ENCODE results near the gene TEKT5. TPM values are rescaled to one million over a fixed set of nuclear protein-coding genes. Genes with fewer than 3 reads are reported as not detected.

The TEKT5 gene
- total RNA-seq, 2 donors from 2014 or later: not detected

- Histone ChIP-seq H3K4me1 (no peaks in the 10 kb centered on the region), H3K27ac (no peak overlapping the region), H3K4me3 (no peak overlapping the region), H3K27me3 (no peaks in the 10 kb centered on the region), H3K36me3 (no peaks in the 10 kb centered on the region), H3K9me3 (no peaks in the 10 kb centered on the region)
- no peak for DNase-seq (ENCODE audit: low spot score)
- no peak for TF ChIP-seq CTCF (IDR thresholded peaks at IDR 0.05)
Observed at GRCh38 chr16:10692470-10692869, 2.3 kb downstream of the TEKT5 start.

- H3K27me3 ChIP-seq: no peaks in the 10 kb centered on the region
- H3K9me3 ChIP-seq: no peaks in the 10 kb centered on the region
- H3K27ac ChIP-seq: no peak overlapping the region
- DNase-seq (ENCODE audit: low spot score): no peak
- H3K4me1 ChIP-seq: no peaks in the 10 kb centered on the region
- H3K36me3 ChIP-seq: no peaks in the 10 kb centered on the region
- no peak for TF ChIP-seq CTCF (IDR thresholded peaks at IDR 0.05)
- H3K4me3 ChIP-seq: no peak overlapping the region
Observed at GRCh38 chr16:10688726-10689125, 6.0 kb downstream of the TEKT5 start.

- Histone ChIP-seq H3K36me3 (no peaks in the 10 kb centered on the region), H3K4me1 (no peaks in the 10 kb centered on the region), H3K27me3 (no peaks in the 10 kb centered on the region), H3K27ac (no peak overlapping the region), H3K4me3 (no peak overlapping the region), H3K9me3 (no peaks in the 10 kb centered on the region)
- TF ChIP-seq CTCF (IDR thresholded peaks at IDR 0.05): no peak
- no peak for DNase-seq (ENCODE audit: low spot score)
Observed at GRCh38 chr16:10688291-10688690, 6.4 kb downstream of the TEKT5 start.

GRCh38 chr16:10685709-10686108 lies 9.0 kb downstream of the TEKT5 start:
- Histone ChIP-seq H3K27ac (no peak overlapping the region), H3K27me3 (no peaks in the 10 kb centered on the region), H3K4me3 (no peak overlapping the region), H3K9me3 (no peaks in the 10 kb centered on the region), H3K4me1 (no peaks in the 10 kb centered on the region), H3K36me3 (no peaks in the 10 kb centered on the region)
- no peak for TF ChIP-seq CTCF (IDR thresholded peaks at IDR 0.05)
- peak; percentile 40 for DNase-seq (ENCODE audit: low spot score)

GRCh38 chr16:10684511-10685151 lies 10.1 kb downstream of the TEKT5 start:
- DNase-seq (ENCODE audit: low spot score): peak; percentile 54
- no peaks in the 10 kb centered on the region for H3K27me3 ChIP-seq
- no peak overlapping the region for H3K27ac ChIP-seq
- no peaks in the 10 kb centered on the region for H3K4me1 ChIP-seq
- H3K4me3 ChIP-seq: no peak overlapping the region
- no peaks in the 10 kb centered on the region for H3K9me3 ChIP-seq
- TF ChIP-seq CTCF (IDR thresholded peaks at IDR 0.05): no peak
- H3K36me3 ChIP-seq: no peaks in the 10 kb centered on the region

- Histone ChIP-seq H3K4me3 (no peak overlapping the region), H3K9me3 (no peaks in the 10 kb centered on the region), H3K27me3 (no peaks in the 10 kb centered on the region), H3K4me1 (no peaks in the 10 kb centered on the region), H3K36me3 (no peaks in the 10 kb centered on the region), H3K27ac (no peak overlapping the region)
- TF ChIP-seq CTCF (IDR thresholded peaks at IDR 0.05): no peak
- peak; percentile 49 for DNase-seq (ENCODE audit: low spot score)
Observed at GRCh38 chr16:10683170-10683569, 11.6 kb downstream of the TEKT5 start.
